ENCODE data around the gene COL4A1.

The COL4A1 gene

DNA sequence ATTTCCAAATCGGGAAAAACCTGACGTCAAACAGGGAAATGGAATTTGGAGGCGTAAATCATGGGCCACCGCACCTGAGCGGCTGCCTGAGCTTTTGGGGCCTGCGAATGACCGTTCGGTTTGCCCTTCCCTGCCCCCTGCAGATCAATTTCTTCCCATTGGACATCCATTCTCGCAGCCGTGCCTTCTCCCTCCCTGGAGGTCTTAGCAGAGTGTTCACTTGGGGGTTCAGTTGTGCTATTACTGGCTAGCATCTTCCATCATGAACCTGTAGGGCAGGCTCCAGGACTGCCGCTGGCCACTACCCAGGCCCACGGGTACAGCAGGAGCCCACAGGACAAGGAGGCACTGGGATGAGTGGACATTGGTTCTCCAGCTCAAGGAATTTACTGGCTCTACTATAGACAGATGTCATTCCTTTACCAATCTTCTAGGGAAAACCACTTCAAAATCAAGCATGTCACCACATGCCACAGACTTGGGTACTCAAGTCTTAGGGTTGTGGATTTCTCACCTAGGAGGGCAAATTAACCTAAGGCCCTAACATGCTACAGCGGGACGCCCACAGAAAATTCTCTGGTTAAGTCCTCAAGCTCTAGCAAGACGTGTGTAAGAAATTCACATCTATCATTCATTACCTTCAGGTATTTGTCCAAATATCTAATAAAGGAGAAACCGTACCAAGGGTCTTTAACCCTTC, 75.5 kb downstream of the COL4A1 start:
- DNase-seq: no peak
- H4K5ac ChIP-seq (ENCODE audit: low read length): no peak overlapping the region
- no CpG with 5 or more reads among the region's 16 CpGs for WGBS (ENCODE audit: extremely low coverage, insufficient coverage, low lambda C conversion rate)
- H3K36me3 ChIP-seq (ENCODE audit: control insufficient read depth, insufficient read depth, low read length): no peaks in the 10 kb centered on the region
- no peak overlapping the region for H3K4me2 ChIP-seq (ENCODE audit: low read length)
- H2BK15ac ChIP-seq (replicated peaks; ENCODE audit: low read depth): no peak overlapping the region
- H3K79me2 ChIP-seq (ENCODE audit: control insufficient read depth, insufficient read depth, low read length): no peaks in the 10 kb centered on the region
- no peak overlapping the region for H3K27ac ChIP-seq (ENCODE audit: low read depth, low read length)
- no peak overlapping the region for H3K4ac ChIP-seq (ENCODE audit: low read depth, low read length)
- no peak overlapping the region for H2BK120ac ChIP-seq (ENCODE audit: low read depth, low read length)
- H3K4me1 ChIP-seq (ENCODE audit: control insufficient read depth, low read depth, low read length): no peaks in the 10 kb centered on the region
- H2AK5ac ChIP-seq (ENCODE audit: low read length): no peak overlapping the region
- no peak overlapping the region for H3K56ac ChIP-seq (ENCODE audit: low read length)
- no peak overlapping the region for H3K23ac ChIP-seq (ENCODE audit: low read length)
- no peak overlapping the region for H3K18ac ChIP-seq (ENCODE audit: low read length)
- no peaks in the 10 kb centered on the region for H3K27me3 ChIP-seq (ENCODE audit: insufficient read depth, low read length, poor library complexity)
- H3K79me1 ChIP-seq (ENCODE audit: low read length): no peaks in the 10 kb centered on the region
- H3K9ac ChIP-seq (ENCODE audit: low read length): no peak overlapping the region
- H4K8ac ChIP-seq (ENCODE audit: low read depth, low read length): no peak overlapping the region
- H2BK5ac ChIP-seq (ENCODE audit: low read length): no peak overlapping the region
- H3K4me3 ChIP-seq (ENCODE audit: low read length): no peak overlapping the region

DNA sequence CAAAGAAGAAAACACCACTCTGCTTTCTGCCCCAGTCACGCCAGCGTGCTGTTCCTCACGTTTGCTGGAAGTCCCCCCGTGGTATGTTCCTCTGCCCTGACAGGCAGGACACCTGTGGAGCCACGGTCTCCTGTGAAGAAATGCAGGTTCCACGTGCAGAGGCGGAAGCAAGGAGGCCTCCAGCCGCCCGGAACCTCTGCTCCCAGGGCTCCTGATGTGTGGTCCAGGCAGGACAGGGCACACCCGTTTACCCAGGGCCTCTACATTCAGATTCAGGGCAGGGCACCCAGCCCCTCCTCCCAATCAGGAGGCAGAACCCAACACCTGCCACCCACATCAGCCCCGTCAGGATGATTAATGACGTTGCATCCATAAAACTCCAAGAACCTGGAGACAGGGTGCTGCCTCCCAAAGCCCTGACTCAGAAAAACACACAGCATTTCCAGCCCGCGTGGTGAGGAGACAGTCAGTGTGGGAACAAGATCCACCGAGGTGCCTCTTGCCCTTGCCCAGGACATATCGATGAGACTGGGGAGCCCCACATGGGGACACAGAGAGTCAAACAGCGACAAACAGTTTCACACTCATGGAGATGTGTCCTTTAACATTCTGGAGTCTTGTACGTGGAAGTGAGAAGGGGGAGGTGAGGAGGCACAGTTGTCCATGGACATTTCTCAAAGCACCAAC, 76.2 kb downstream of the COL4A1 start:
- no peak overlapping the region for H3K56ac ChIP-seq (ENCODE audit: low read length)
- H3K18ac ChIP-seq (ENCODE audit: low read length): no peak overlapping the region
- no peak overlapping the region for H3K23ac ChIP-seq (ENCODE audit: low read length)
- no peak overlapping the region for H2BK15ac ChIP-seq (replicated peaks; ENCODE audit: low read depth)
- no peak overlapping the region for H3K4me2 ChIP-seq (ENCODE audit: low read length)
- no peak overlapping the region for H3K27ac ChIP-seq (ENCODE audit: low read depth, low read length)
- H3K27me3 ChIP-seq (ENCODE audit: insufficient read depth, low read length, poor library complexity): no peaks in the 10 kb centered on the region
- no peak overlapping the region for H3K9ac ChIP-seq (ENCODE audit: low read length)
- H3K4me1 ChIP-seq (ENCODE audit: control insufficient read depth, low read depth, low read length): no peaks in the 10 kb centered on the region
- no peak for DNase-seq
- no peak overlapping the region for H3K4ac ChIP-seq (ENCODE audit: low read depth, low read length)
- H2AK5ac ChIP-seq (ENCODE audit: low read length): no peak overlapping the region
- H3K4me3 ChIP-seq (ENCODE audit: low read length): no peak overlapping the region
- no peaks in the 10 kb centered on the region for H3K79me2 ChIP-seq (ENCODE audit: control insufficient read depth, insufficient read depth, low read length)
- no peak overlapping the region for H2BK5ac ChIP-seq (ENCODE audit: low read length)
- no peak overlapping the region for H2BK120ac ChIP-seq (ENCODE audit: low read depth, low read length)
- no peaks in the 10 kb centered on the region for H3K36me3 ChIP-seq (ENCODE audit: control insufficient read depth, insufficient read depth, low read length)
- no CpG with 5 or more reads among the region's 18 CpGs for WGBS (ENCODE audit: extremely low coverage, insufficient coverage, low lambda C conversion rate)
- no peak overlapping the region for H4K5ac ChIP-seq (ENCODE audit: low read length)
- H4K8ac ChIP-seq (ENCODE audit: low read depth, low read length): no peak overlapping the region
- no peaks in the 10 kb centered on the region for H3K79me1 ChIP-seq (ENCODE audit: low read length)

DNA sequence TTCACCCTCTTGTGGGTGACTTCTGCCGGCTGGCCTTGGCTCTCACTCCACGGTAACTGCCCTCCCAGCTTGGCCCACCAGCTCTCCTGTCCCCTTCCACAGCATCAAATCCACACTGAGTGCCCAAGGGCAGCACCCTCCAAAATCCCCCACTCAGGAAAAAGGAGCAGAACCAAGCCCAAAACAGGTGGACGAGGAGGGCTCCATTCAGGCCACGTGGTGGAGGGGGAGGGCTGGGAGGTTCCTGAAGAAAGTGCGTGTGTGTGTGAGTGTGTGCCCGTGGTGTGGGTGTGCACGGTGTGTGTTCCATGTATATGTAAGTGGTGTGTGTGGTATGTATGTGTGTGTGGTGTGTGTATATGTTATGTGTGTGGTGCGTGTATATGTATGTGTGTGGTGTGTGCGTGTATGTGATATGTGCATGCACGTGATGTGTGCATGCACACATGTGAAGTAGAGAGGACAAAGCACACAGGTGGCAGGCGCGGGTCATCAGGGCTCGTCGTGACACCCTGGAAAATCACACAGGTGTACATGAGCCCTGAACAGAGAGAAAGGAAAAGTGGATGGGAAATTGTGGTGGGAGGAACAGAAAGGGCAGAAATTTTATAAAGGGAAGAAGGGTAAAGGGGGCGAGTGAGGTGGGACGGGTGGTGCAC, 76.9 kb downstream of the COL4A1 start:
- Histone ChIP-seq H3K36me3 (ENCODE audit: control insufficient read depth, insufficient read depth, low read length) (no peaks in the 10 kb centered on the region), H3K23ac (ENCODE audit: low read length) (no peak overlapping the region), H2AK5ac (ENCODE audit: low read length) (no peak overlapping the region), H3K27me3 (ENCODE audit: insufficient read depth, low read length, poor library complexity) (no peaks in the 10 kb centered on the region), H3K9ac (ENCODE audit: low read length) (no peak overlapping the region), H3K79me2 (ENCODE audit: control insufficient read depth, insufficient read depth, low read length) (no peaks in the 10 kb centered on the region), H3K4me1 (ENCODE audit: control insufficient read depth, low read depth, low read length) (no peaks in the 10 kb centered on the region), H3K4me2 (ENCODE audit: low read length) (no peak overlapping the region), H2BK5ac (ENCODE audit: low read length) (no peak overlapping the region), H3K56ac (ENCODE audit: low read length) (no peak overlapping the region), H4K8ac (ENCODE audit: low read depth, low read length) (no peak overlapping the region), H4K5ac (ENCODE audit: low read length) (no peak overlapping the region), H2BK15ac (replicated peaks; ENCODE audit: low read depth) (no peak overlapping the region), H3K4me3 (ENCODE audit: low read length) (no peak overlapping the region), H3K79me1 (ENCODE audit: low read length) (no peaks in the 10 kb centered on the region), H3K18ac (ENCODE audit: low read length) (no peak overlapping the region), H3K4ac (ENCODE audit: low read depth, low read length) (no peak overlapping the region), H2BK120ac (ENCODE audit: low read depth, low read length) (no peak overlapping the region), H3K27ac (ENCODE audit: low read depth, low read length) (no peak overlapping the region)
- no peak for DNase-seq
- 100% methylated on average over 3 of the region's 16 CpGs for WGBS (ENCODE audit: extremely low coverage, insufficient coverage, low lambda C conversion rate)

DNA sequence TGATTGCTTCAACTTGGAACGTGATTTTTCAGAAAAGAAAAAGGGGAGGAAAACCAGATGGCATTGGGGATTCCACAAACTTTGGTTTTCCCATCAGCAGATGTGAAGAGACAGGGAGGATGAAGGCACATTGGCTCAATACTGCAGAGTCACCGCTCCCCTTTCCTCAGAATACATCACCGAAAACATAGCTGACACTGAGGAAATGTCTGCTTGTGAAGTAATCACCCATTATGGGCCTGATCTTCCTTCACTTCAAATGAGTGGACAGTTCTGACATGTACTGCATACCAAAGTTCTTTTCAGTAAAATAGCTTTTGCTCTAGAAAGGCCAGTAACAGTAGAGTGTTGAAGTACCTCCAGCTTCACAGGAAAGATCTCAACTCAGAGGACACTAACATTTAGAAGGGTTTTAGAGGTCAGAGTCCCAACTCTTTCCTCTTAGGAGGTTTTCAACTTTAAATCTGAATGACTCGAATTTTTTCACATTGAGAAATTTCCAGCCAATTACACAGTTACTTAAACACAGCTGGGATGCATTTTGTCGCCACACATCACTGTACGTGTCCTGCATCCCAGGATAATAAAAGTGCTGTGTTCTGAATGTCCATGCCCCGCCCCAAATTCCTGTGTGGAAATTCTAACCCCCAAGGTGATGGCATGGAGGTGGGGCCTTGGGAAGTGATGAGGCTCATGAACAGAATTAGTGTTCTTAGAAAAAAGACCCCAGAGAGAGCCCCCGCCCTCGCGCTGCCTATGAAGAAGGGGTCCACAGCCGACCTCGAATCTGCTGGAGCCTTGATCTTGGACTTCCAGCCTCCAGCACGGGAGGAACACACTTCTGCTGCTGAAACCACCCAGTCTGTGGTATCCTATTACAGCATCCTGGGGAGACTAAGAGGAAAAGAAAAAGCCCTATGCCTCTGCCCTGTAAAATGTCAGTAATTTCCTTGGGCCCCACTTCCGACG, 77.7 kb downstream of the COL4A1 start:
- no peaks in the 10 kb centered on the region for H3K36me3 ChIP-seq (ENCODE audit: control insufficient read depth, insufficient read depth, low read length)
- no peak overlapping the region for H2BK120ac ChIP-seq (ENCODE audit: low read depth, low read length)
- H3K4me2 ChIP-seq (ENCODE audit: low read length): no peak overlapping the region
- no peaks in the 10 kb centered on the region for H3K79me2 ChIP-seq (ENCODE audit: control insufficient read depth, insufficient read depth, low read length)
- H3K4ac ChIP-seq (ENCODE audit: low read depth, low read length): no peak overlapping the region
- H4K8ac ChIP-seq (ENCODE audit: low read depth, low read length): no peak overlapping the region
- H2BK5ac ChIP-seq (ENCODE audit: low read length): no peak overlapping the region
- no peaks in the 10 kb centered on the region for H3K4me1 ChIP-seq (ENCODE audit: control insufficient read depth, low read depth, low read length)
- DNase-seq: no peak
- no peak overlapping the region for H4K5ac ChIP-seq (ENCODE audit: low read length)
- H3K18ac ChIP-seq (ENCODE audit: low read length): no peak overlapping the region
- no peaks in the 10 kb centered on the region for H3K79me1 ChIP-seq (ENCODE audit: low read length)
- no peak overlapping the region for H2AK5ac ChIP-seq (ENCODE audit: low read length)
- H2BK15ac ChIP-seq (replicated peaks; ENCODE audit: low read depth): no peak overlapping the region
- H3K9ac ChIP-seq (ENCODE audit: low read length): no peak overlapping the region
- no peak overlapping the region for H3K27ac ChIP-seq (ENCODE audit: low read depth, low read length)
- no CpG with 5 or more reads among the region's 15 CpGs for whole genome bisulfite sequencing (ENCODE audit: extremely low coverage, insufficient coverage, low lambda C conversion rate)
- no peak overlapping the region for H3K23ac ChIP-seq (ENCODE audit: low read length)
- H3K4me3 ChIP-seq (ENCODE audit: low read length): no peak overlapping the region
- H3K56ac ChIP-seq (ENCODE audit: low read length): peak overlapping the region; percentile 30
- H3K27me3 ChIP-seq (ENCODE audit: insufficient read depth, low read length, poor library complexity): no peaks in the 10 kb centered on the region

DNA sequence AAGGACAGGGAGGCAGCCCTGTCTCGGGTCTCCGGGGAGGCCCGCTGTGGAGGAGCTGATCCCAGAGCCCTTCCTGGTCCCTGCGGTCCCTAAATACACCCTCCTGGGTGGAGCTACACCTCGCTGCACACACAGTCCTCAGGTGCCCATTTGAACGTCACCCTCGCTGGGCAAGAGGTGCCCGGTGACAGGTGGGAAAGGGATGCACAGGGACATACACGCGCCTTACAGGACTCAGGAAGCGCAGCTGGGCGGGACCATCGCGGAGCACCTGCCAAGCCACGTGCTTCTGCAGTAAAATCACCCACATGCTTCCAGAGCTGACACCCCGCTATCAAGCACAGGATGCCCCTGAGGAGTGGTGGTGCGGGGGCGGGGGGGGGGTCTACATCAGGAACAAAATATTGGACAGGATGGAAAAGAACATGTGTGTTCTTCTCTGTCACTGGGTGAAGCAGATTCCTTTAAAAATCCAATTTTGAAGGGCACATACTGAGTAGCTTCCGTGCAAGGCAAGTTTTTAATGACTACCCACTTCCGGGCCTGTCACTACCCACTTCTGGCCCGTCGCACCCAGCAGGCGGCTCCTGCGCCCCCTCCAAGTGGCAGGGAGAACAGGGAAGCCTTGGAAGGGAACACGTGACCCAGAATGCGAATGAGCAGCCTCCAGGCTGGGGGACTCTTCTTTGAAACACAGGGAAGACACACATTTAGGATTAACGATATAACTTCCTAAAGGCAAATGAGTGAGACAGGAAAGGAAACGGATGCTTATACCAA, 78.9 kb downstream of the COL4A1 start:
- H4K5ac ChIP-seq (ENCODE audit: low read length): no peak overlapping the region
- no peaks in the 10 kb centered on the region for H3K79me1 ChIP-seq (ENCODE audit: low read length)
- no peaks in the 10 kb centered on the region for H3K27me3 ChIP-seq (ENCODE audit: insufficient read depth, low read length, poor library complexity)
- H2BK5ac ChIP-seq (ENCODE audit: low read length): no peak overlapping the region
- no peak overlapping the region for H2BK15ac ChIP-seq (replicated peaks; ENCODE audit: low read depth)
- H3K56ac ChIP-seq (ENCODE audit: low read length): no peak overlapping the region
- no peak overlapping the region for H3K18ac ChIP-seq (ENCODE audit: low read length)
- no CpG with 5 or more reads among the region's 28 CpGs for WGBS (ENCODE audit: extremely low coverage, insufficient coverage, low lambda C conversion rate)
- no peak overlapping the region for H2AK5ac ChIP-seq (ENCODE audit: low read length)
- no peak overlapping the region for H4K8ac ChIP-seq (ENCODE audit: low read depth, low read length)
- DNase-seq: no peak
- H3K23ac ChIP-seq (ENCODE audit: low read length): no peak overlapping the region
- H3K36me3 ChIP-seq (ENCODE audit: control insufficient read depth, insufficient read depth, low read length): no peaks in the 10 kb centered on the region
- H3K4ac ChIP-seq (ENCODE audit: low read depth, low read length): no peak overlapping the region
- no peak overlapping the region for H3K4me3 ChIP-seq (ENCODE audit: low read length)
- no peak overlapping the region for H2BK120ac ChIP-seq (ENCODE audit: low read depth, low read length)
- no peaks in the 10 kb centered on the region for H3K4me1 ChIP-seq (ENCODE audit: control insufficient read depth, low read depth, low read length)
- H3K4me2 ChIP-seq (ENCODE audit: low read length): no peak overlapping the region
- no peak overlapping the region for H3K9ac ChIP-seq (ENCODE audit: low read length)
- H3K27ac ChIP-seq (ENCODE audit: low read depth, low read length): no peak overlapping the region
- no peaks in the 10 kb centered on the region for H3K79me2 ChIP-seq (ENCODE audit: control insufficient read depth, insufficient read depth, low read length)
